Ovary (tissue), 3 donors: ENCODE data around the gene SHC1.

Experiments
- CTCF ChIP-seq, 3 donors: fragments of 450-650 bp in 2 of 3; fragments of 200-600 bp in 1 of 3; IDR thresholded peaks; one replicate each; pipeline versions ENCODE4 v1.5.1 to v1.8.0; 2016 to 2022; ENCODE audit warnings: antibody characterized with exemption in 3 of 3, mild to moderate bottlenecking in 1 of 3
- EP300 ChIP-seq: sonication (generic); formaldehyde crosslinking; IDR thresholded peaks from one replicate; pipeline ENCODE4 v1.6.1; 2017; ENCODE audit warnings: antibody characterized with exemption
- POLR2A ChIP-seq: fragments of 450-650 bp; IDR thresholded peaks from one replicate; pipeline ENCODE4 v1.6.1; 2017; ENCODE audit warnings: antibody characterized with exemption, mild to moderate bottlenecking, moderate library complexity
- donor health status: DM: no; HTN: no; CAD: no.

- TF ChIP-seq CTCF (IDR thresholded peaks at IDR 0.05), result peak in 2 of 3 donors; percentile 9 to 34
- peak; percentile 30 for TF ChIP-seq POLR2A
- no peak for TF ChIP-seq EP300
These were observed 14.6 kb downstream of the SHC1 start, which contains the start of gene PBXIP1 for GRCh38 chr1:154955718-154956543.
